Lung (tissue), 12 donors: ENCODE measurements around the gene BNIPL. TPM values are rescaled to one million over a fixed set of nuclear protein-coding genes. Genes with fewer than 3 reads are reported as not detected.

Experiments
- ATAC-seq: fragments of 200-7000 bp; cut with Tn5 transposase; one replicate; pipeline ENCODE4 v1.9.1; 2020; ENCODE audit warnings: moderate number of reproducible peaks; ENCODE audit not compliant: insufficient read depth, low FRiP score
- DNase-seq, 3 donors: peaks; one replicate each; pipeline ENCODE4 v3.0.0-alpha.2; 2013 to 2017
- H3K27ac ChIP-seq, 2 donors: one replicate each; pipeline ENCODE4 v1.5.1; 2013; ENCODE audit warnings: mild to moderate bottlenecking in 2 of 2, moderate library complexity in 2 of 2, control low read depth in 1 of 2, inconsistent platforms in 1 of 2, low read depth in 1 of 2, low read length in 1 of 2
- H3K27me3 ChIP-seq, 3 donors: one replicate each; pipeline ENCODE4 v1.5.1; 2013; ENCODE audit warnings: low read length in 2 of 3; ENCODE audit not compliant: control insufficient read depth in 3 of 3, insufficient read depth in 3 of 3
- H3K36me3 ChIP-seq, 4 donors: one replicate each; pipeline ENCODE4 v1.5.1; 2013; ENCODE audit warnings: low read length in 4 of 4, mild to moderate bottlenecking in 1 of 4, moderate library complexity in 1 of 4; ENCODE audit not compliant: control insufficient read depth in 4 of 4, insufficient read depth in 4 of 4
- H3K4me1 ChIP-seq, 5 donors: one replicate each; pipeline ENCODE4 v1.5.1; 2013; ENCODE audit warnings: low read length in 5 of 5, mild to moderate bottlenecking in 2 of 5, moderate library complexity in 1 of 5; ENCODE audit not compliant: control insufficient read depth in 5 of 5, insufficient read depth in 5 of 5
- H3K4me3 ChIP-seq: one replicate; pipeline ENCODE4 v1.5.1; 2013; ENCODE audit warnings: mild to moderate bottlenecking, control low read depth, moderate library complexity
- H3K9ac ChIP-seq, 2 donors: one replicate each; pipeline ENCODE4 v1.5.1; 2013; ENCODE audit warnings: low read length in 2 of 2, control low read depth in 1 of 2; ENCODE audit not compliant: insufficient read depth in 1 of 2
- H3K9me3 ChIP-seq, 4 donors: one replicate each; pipeline ENCODE4 v1.5.1; 2013; ENCODE audit warnings: low read length in 3 of 4, mild to moderate bottlenecking in 1 of 4, moderate library complexity in 1 of 4; ENCODE audit not compliant: control insufficient read depth in 4 of 4, insufficient read depth in 3 of 4
- CTCF ChIP-seq: IDR thresholded peaks from 2 replicates; pipeline ENCODE4 v1.5.1; 2012; ENCODE audit warnings: mild to moderate bottlenecking; ENCODE audit errors: control extremely low read depth, extremely low read depth
- WGBS, 2 donors: extraction: QIAGEN DNeasy Blood & Tissue Kit; methylation state at CpG; one replicate each; pipeline ENCODE4 v1.1.7; 2013; 5-methylcytosine and 5-hydroxymethylcytosine counted together
- polyA plus RNA-seq, 2 donors: library from polyadenylated mRNA; stranded (reverse); fragments of 200-250 nt; gene quantifications; one replicate each; pipeline ENCODE4 v1.2.1, GENCODE V29; 2013
- total RNA-seq, 2 donors: library from RNA; depleted of rRNA in 1 of 2; stranded (reverse); fragments of >200 nt in 1 of 2; gene quantifications; one replicate each; pipeline ENCODE4 v1.2.1, GENCODE V29; 2014 to 2021
- donor health status: control.
- donor health status: control.
- donor health status: Bipolar disorder and iron deficiency.
- donor health status: healthy.
- donor health status: DM: yes; HTN: yes; CAD: no.

The BNIPL gene
- total and polyA plus RNA-seq, 4 donors: 1.9 to 12.2 (median 5.7) TPM

GRCh38 chr1:151008244-151009205 is 27.9 kb upstream of the BNIPL start, which contains the start of gene PRUNE1:
Gene PRUNE1 (plus strand): TSS chr1:151008449. CDS start chr1:151008633, 184 bp downstream.
- 0% methylated on average over 69 of the region's 69 CpGs for WGBS, 2 donors
- DNase-seq: peak; percentile 98 to 99 (median 99)
- TF ChIP-seq CTCF: no peak
- Histone ChIP-seq H3K27me3 (no peaks in the 10 kb centered on the region), H3K36me3 (no peaks in the 10 kb centered on the region), H3K27ac (peak within 1 kb of the TSS; percentile 91 to 92), H3K4me3 (peak within 1 kb of the TSS; percentile 74), H3K9ac (peak within 1 kb of the TSS; percentile 94 to 98), H3K4me1 (peaks cover 6 to 56% (median 22%) of the 10 kb centered on the region in 5 donors), H3K9me3 (no peaks in the 10 kb centered on the region)
- ATAC-seq: peak; percentile 94

GRCh38 chr1:151009206-151009587 is 27.2 kb upstream of the BNIPL start:
- no peaks in the 10 kb centered on the region for H3K36me3 ChIP-seq
- peak overlapping the region; percentile 94 to 98 for H3K9ac ChIP-seq
- ATAC-seq: no peak
- TF ChIP-seq CTCF: no peak
- H3K27me3 ChIP-seq: no peaks in the 10 kb centered on the region
- DNase-seq: no peak
- 62 to 76% methylated on average over 3 of the region's 3 CpGs for WGBS, 2 donors
- peak overlapping the region; percentile 19 to 75 for H3K27ac ChIP-seq
- H3K4me1 ChIP-seq: peaks cover 6 to 56% (median 20%) of the 10 kb centered on the region in 5 donors
- no peaks in the 10 kb centered on the region for H3K9me3 ChIP-seq
- peak overlapping the region; percentile 74 for H3K4me3 ChIP-seq

- ATAC-seq (no peak), DNase-seq (no peak)
- Histone ChIP-seq H3K27ac (no peak overlapping the region), H3K9ac (peak overlapping the region in 1 of 2 donors; percentile 98), H3K27me3 (no peaks in the 10 kb centered on the region), H3K36me3 (no peaks in the 10 kb centered on the region), H3K4me1 (peaks cover 6 to 51% (median 19%) of the 10 kb centered on the region in 5 donors), H3K4me3 (no peak overlapping the region), H3K9me3 (no peaks in the 10 kb centered on the region)
- WGBS, 2 donors: 97 to 98% methylated on average over 8 of the region's 8 CpGs
- TF ChIP-seq CTCF: no peak
These were observed 26.6 kb upstream of the BNIPL start for GRCh38 chr1:151009674-151010345.
